AG08395 (cell line): ENCODE results near the gene FAM78B.

ENCODE experiments used
- DNase-seq: peaks from one replicate; pipeline ENCODE4 v3.0.0; 2012; ENCODE audit warnings: mixed read lengths, low spot score

Gene FAM78B

GRCh38 chr1:166164995-166165660, 1.7 kb downstream of the FAM78B start:
- peak; percentile 47 for DNase-seq

GRCh38 chr1:166164646-166164994, 2.2 kb downstream of the FAM78B start:
- no peak for DNase-seq

DNA sequence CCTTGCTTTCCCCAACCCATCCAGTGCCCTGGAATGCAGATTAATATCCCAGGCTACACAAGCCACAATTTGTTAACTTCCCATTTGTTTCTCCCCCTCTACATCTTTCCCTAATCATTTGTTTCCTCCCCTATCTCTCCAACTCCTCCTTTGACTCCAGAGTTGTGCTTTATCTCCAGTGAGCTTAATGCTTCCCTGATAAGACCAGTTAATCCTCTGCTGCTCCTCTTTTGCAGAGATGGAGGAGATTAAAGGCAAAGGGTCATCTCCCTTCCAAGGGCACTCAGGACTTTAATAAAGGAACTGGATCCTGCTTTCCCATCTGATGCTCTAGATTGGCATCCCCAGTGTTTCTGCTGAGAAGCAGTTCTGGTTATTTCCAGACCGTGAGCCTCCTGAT, 7.1 kb downstream of the FAM78B start:
- DNase-seq, result no peak

DNA sequence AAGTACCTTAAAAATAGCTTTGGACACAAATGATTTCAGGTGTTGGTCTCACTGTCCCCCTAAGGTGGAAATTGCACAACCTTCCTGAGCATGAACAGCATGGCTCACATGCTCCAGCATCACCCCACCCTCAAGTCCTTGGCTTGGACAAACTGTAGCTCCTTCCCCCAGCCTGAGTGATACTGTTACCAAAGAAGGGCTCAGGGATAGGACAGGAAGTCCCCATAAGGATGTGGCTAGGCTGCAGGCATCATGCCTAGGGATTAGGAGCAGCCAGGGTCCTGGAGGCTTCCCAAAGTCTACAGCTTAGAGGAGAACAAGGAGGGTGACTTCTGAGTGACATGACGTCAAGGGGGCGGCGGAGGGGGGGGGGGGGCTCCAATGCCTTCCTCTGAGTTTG, 10.1 kb downstream of the FAM78B start:
- DNase-seq, result no peak

DNA sequence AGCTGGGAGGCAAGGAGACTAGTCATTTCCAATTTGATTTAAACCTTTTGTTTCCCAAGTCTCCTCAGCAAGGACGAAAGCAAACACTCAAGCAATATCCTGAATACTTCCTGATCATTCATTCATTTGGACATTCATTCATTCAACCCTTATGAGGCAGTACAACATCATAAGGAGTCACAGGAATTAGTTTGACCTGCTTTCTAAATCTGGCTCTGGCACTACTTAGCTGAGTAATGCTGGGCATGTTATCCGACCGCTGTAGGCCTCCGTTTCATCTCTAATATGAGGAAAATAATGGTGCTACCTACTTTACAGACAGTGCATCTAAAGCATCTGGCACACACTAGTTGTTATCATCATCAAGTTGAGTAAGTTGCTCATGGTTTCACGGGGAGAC, 11.7 kb downstream of the FAM78B start:
- DNase-seq, result no peak

GRCh38 chr1:166153525-166154314, 13.1 kb downstream of the FAM78B start:
- DNase-seq, result no peak

DNA sequence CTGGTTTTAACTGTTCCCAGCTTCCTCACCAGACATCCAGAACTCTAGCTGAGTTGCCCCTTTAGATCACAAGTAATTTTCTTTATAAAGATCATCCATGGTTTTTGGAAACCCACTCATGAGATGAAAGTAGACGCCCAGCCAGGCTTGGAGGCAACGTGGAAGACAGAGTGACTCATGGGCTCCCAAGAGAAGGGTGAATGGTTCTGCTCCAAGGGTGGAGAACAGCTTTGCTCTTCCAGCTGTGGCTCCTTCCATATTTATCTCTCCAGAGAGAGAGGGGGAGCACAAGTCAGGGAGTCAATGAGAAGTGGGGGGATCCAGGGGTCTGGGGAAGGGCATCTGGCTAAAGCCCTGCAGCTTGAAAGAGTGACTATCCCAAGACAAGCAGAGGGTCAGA, 13.8 kb downstream of the FAM78B start:
- DNase-seq, result no peak

DNA sequence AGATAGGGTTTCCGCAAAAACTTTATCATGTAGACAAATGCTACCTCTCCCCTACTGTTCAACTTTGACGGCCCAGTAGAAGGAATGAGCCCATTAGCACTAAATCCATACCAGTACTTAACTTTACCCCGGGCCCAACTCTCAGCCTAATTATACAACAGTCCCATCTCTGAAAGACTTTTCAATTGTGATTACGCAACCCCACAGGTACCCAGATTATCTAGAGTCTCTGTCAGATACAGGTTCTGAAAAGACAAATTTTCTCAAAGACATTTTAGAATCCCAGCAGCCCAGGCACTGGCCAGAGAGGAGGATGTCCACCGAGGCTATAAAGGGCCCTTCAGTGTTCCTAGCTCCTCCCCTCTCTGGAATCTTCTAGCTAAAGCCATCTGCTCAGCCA, 15.0 kb downstream of the FAM78B start:
- DNase-seq, result no peak

DNA sequence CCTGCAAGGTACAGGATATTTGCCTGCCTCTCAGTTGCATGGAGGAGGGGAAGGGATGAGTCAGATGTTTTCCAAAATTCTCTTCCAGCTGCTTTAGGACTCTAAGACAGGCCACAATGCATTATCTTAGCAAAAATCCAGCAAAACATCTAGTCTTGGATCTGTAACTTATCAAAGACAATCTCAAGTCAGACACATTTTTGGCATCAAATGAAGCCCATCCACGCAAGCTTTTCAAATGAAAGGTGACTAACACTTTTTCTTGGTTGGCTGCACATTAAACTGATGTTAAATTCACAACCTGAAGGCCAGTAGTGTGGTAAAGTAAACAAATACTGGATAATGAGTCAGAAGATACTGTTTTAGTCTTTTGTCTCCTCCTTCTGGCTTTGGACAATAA, 21.3 kb downstream of the FAM78B start:
- no peak for DNase-seq

DNA sequence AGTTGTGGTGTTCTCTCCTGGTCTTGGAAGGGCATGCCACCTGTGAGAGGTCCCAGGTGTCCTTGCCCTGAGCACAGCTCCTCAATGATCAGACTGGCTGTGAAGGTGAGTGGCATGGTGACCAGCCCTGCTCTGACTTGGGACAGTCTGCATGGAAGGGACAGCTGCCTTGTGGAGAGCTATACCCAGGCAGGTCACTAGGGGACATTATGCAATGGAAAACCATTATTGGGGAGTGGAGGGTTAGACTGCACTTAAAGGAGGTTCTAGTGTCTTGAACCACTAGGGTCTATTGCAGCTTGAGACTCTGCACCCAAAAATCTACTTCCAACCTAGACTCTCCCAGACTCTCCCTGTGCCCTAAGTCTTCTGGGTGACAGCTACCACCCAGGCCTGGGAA, 24.8 kb downstream of the FAM78B start:
- DNase-seq, result no peak

DNA sequence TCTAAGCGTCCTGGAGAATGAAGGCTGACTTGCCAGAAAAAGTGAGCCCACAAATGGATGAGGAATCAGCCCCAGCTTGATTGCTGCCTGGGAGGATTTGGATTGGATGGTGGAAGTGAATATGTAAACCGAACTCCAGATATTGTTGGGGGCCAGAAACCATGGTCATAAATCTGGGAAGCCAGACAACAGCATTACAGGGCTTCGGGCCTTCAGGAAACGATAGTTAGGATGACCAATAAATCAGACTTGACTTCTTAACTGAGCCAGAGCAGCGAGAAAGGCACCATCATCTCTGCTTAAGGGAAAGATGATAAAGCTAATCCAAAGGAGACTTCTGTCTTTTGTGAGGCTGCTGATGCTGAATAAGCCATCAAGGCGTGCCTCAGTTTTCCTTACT, 26.6 kb downstream of the FAM78B start:
- DNase-seq, result no peak

- DNase-seq, result no peak
Observed at GRCh38 chr1:166139735-166140134, 27.1 kb downstream of the FAM78B start.

- DNase-seq, result no peak
Observed at GRCh38 chr1:166136699-166137401, 30.0 kb downstream of the FAM78B start.

DNA sequence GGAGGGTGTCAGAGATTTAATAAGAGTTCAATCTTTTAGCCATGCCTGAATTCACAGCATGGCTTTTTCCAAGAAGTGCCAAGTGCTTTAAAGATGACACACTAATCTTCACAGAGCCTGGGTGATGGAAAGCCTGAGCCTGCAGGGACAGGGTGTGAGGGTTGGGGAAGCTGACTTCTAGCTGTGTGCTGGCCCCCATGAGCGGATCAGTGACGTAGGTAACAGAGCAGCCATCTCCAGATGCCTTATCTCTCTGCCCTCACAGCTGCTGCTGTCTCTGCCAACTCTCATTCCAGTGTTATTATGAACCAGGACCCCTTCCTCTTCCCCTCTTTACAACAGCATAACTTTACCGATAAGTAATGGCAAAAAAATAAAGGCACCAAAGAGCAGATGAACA, 30.6 kb downstream of the FAM78B start:
- no peak for DNase-seq

DNA sequence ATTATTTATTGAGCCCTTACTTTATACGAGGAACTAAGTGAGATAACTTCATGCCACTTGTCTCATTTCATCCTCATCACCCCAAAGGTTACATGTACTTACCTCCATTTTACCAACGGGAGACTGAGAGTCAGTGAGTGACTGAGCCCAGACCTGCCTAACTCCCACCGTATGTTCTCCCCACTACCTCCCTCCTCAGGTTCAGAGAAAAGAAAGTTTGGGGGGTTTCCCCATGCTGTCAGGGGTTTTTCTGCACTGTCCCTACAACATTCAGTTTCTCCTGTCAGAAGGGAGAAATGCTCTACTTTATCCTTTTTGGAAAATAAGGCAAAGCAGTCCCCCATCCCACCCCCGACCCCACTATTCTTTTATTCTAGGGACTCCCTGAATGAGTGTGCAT, 32.9 kb downstream of the FAM78B start:
- DNase-seq, result no peak

DNA sequence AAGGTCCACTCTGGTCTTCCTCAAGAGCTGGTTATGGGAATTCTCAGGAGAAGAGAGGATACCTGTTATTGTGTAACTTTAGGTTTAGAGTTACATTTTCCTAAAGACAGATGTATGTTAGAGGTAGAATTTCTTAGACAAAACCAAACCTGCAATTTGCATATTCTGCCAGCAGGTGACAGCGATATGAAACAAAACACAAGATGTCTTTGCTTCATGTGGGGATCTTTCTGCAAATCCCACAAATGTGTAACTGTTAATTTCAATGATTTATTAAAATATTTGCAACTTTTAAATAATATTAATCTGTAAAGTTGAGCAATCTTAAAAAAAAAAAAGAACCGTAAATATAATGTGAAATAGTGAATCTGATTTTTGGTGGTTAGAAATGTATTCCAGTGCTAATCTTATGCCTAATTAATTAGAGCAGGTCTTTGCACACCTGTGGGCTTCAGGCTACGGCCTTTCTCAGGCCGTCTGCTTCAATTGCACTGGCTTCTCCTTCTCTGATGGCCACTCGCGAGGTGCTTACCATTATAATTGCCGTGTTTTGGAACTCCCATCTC, 33.4 kb downstream of the FAM78B start:
- no peak for DNase-seq

- DNase-seq, result no peak
Observed at GRCh38 chr1:166132496-166132895, 34.3 kb downstream of the FAM78B start.

DNA sequence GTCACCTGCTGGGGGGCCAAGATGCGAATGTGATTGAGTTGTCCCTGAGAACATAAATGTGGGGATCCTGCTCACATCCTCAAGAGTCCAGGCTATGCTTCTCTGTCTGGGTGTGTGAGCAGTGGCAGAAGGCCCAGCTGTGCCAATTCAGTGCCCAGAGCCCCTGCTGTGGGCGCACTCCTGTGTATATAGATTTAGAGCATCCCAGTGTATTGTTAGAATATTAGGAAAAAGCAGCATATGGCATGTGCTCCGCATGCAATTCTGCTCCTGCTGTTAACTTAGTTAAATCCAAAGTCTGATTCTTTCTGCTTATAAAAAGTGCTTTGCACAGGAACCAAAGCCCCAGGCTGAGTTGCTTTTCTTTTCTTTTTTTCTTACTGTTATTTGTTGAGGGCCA, 37.8 kb downstream of the FAM78B start:
- DNase-seq, result no peak

GRCh38 chr1:166128195-166128594, 38.6 kb downstream of the FAM78B start:
- no peak for DNase-seq

DNA sequence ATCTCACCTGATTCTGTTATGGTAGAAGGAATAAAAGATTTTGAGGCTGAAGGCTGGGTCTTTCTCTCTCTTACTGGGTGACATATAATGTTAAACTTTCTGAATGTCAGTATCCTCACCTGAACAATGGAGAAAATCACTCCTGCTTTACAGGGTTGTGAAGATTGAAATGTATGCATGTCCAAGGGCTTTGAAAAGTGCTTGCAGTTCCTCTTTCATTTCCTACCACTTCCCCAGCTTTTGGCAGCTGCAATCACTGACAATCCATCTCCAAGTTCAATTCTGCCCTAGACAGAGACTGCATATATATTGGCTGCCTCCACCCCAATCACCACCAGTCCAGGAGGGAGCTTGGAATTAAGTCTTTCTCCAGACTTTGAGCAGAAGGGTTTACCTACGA, 39.8 kb downstream of the FAM78B start:
- no peak for DNase-seq

DNA sequence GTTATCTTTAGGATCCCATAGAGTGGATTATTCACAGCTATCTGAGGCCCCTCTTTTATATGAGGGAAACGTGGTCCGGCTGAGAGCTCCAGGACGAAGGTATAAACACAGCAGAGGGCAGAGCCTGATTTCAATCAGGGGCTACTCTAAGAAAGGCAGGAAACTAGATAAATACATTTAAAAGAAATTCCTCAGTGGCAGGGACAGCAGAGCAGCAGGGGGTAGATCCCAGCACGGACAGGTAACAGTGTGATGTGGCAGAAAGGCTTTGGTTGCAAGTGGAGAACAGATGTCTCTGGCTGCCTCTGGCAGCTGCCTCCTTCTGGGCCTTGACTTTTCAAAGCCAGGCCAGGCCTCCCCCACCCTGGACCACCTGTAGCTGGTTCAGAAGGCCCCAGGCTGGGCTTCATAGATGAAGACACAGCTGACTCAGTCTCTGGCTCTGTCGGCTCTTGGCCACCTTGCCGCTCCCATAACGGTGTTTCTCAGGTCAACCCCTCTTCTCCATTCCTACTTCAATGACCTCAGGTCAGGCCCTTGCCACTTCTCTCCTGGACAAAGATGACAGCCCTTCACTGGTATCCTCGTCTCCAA, 43.8 kb downstream of the FAM78B start:
- DNase-seq, result no peak

- no peak for DNase-seq
Observed at GRCh38 chr1:166121010-166121409, 45.8 kb downstream of the FAM78B start.

- no peak for DNase-seq
Observed at GRCh38 chr1:166120281-166120680, 46.5 kb downstream of the FAM78B start.
